Activated naive CD4-positive, alpha-beta T cell treated with anti-CD3 and anti-CD28 coated beads for 36 hours (primary cell): ENCODE measurements around the gene ENTPD2. TPM values are rescaled to one million over a fixed set of nuclear protein-coding genes. Genes with fewer than 3 reads are reported as not detected.

Source experiments
- CTCF ChIA-PET: fragments of 350-600 bp; sonication (Branson Sonifier 250); formaldehyde crosslinking; loops from one replicate; lab custom pipeline; 2021; ENCODE audit warnings: antibody characterized with exemption; lab: Charles Lee
- DNase-seq: peaks from one replicate; pipeline ENCODE4 v3.0.0-alpha.2; 2020
- H3K27ac Mint-ChIP-seq: one replicate; pipeline ENCODE4 v1.8.0; 2021; ENCODE audit warnings: mild to moderate bottlenecking, mixed read lengths
- H3K27me3 Mint-ChIP-seq: one replicate; pipeline ENCODE4 v1.8.0; 2021; ENCODE audit warnings: low read depth, mixed read lengths
- H3K36me3 Mint-ChIP-seq: one replicate; pipeline ENCODE4 v1.8.0; 2021; ENCODE audit warnings: low read depth, mixed read lengths
- H3K4me1 Mint-ChIP-seq: one replicate; pipeline ENCODE4 v1.8.0; 2021; ENCODE audit warnings: low read depth, mixed read lengths
- H3K4me3 Mint-ChIP-seq: one replicate; pipeline ENCODE4 v1.8.0; 2021; ENCODE audit warnings: mild to moderate bottlenecking, moderate library complexity, mixed read lengths
- H3K9me3 Mint-ChIP-seq: one replicate; pipeline ENCODE4 v1.8.0; 2021; ENCODE audit warnings: mixed read lengths
- intact Hi-C: fragments of 100-400 bp; cut with micrococcal nuclease; formaldehyde crosslinking; loops from one replicate; pipeline ENCODE4 v1.15.1; 2023
- total RNA-seq, 2 experiments: library from RNA; stranded (reverse); gene quantifications; one replicate each; pipeline ENCODE4 v1.2.3, GENCODE V29; 2021

The ENTPD2 gene
- total RNA-seq, 2 experiments from 2014 or later, result not detected

GRCh38 chr9:137022662-137023008 is 31.2 kb downstream of the ENTPD2 start:
- DNase-seq, result no peak
- Mint-ChIP-seq H3K36me3 (no peaks in the 10 kb centered on the region), H3K27me3 (no peaks in the 10 kb centered on the region), H3K27ac (no peak overlapping the region), H3K4me1 (peaks cover 3% of the 10 kb centered on the region), H3K9me3 (no peaks in the 10 kb centered on the region), H3K4me3 (no peak overlapping the region)
- intact Hi-C loops, result no loop called here
- CTCF ChIA-PET, result interaction anchor here (1.8 kb wide), 1 partner anchor 45 kb away, joined by 5 read pairs; no protein-coding TSS in a partner anchor

- peak; percentile 74 for DNase-seq
- H3K4me3 Mint-ChIP-seq, result no peak overlapping the region
- H3K9me3 Mint-ChIP-seq, result no peaks in the 10 kb centered on the region
- intact Hi-C loops, result no loop called here
- H3K27me3 Mint-ChIP-seq, result no peaks in the 10 kb centered on the region
- H3K36me3 Mint-ChIP-seq, result no peaks in the 10 kb centered on the region
- CTCF ChIA-PET, result interaction anchor here (0.6 to 1.8 kb wide), 2 partner anchors 46 to 110 kb away, joined by 3 to 5 read pairs; no protein-coding TSS in a partner anchor
- H3K27ac Mint-ChIP-seq, result no peak overlapping the region
- peaks cover under 1% of the 10 kb centered on the region for H3K4me1 Mint-ChIP-seq
Observed at GRCh38 chr9:137021979-137022661, 31.7 kb downstream of the ENTPD2 start.

- Mint-ChIP-seq H3K4me3 (no peak overlapping the region), H3K27ac (no peak overlapping the region), H3K27me3 (no peaks in the 10 kb centered on the region), H3K4me1 (no peaks in the 10 kb centered on the region), H3K36me3 (no peaks in the 10 kb centered on the region), H3K9me3 (no peaks in the 10 kb centered on the region)
- CTCF ChIA-PET, result interaction anchor here (0.6 to 2.9 kb wide), 4 partner anchors 8 to 110 kb away, joined by 3 to 18 read pairs (median 4); partner anchors contain the start of gene ABCA2
- intact Hi-C loops, result no loop called here
- no peak for DNase-seq
Observed at GRCh38 chr9:137021568-137021978, 32.3 kb downstream of the ENTPD2 start.

GRCh38 chr9:137020771-137021567 is 32.9 kb downstream of the ENTPD2 start:
- Mint-ChIP-seq H3K27me3 (no peaks in the 10 kb centered on the region), H3K9me3 (no peaks in the 10 kb centered on the region)
- intact Hi-C loops, result no loop called here

GRCh38 chr9:137019891-137020683 is 33.8 kb downstream of the ENTPD2 start:
- no peaks in the 10 kb centered on the region for H3K36me3 Mint-ChIP-seq
- H3K4me1 Mint-ChIP-seq, result no peaks in the 10 kb centered on the region
- no peaks in the 10 kb centered on the region for H3K9me3 Mint-ChIP-seq
- H3K4me3 Mint-ChIP-seq, result no peak overlapping the region
- DNase-seq, result no peak
- no peak overlapping the region for H3K27ac Mint-ChIP-seq
- CTCF ChIA-PET, result interaction anchor here (1.5 to 2.9 kb wide), 2 partner anchors 9 to 15 kb away, joined by 4 to 18 read pairs; partner anchors contain the start of gene ABCA2
- intact Hi-C loops, result no loop called here
- H3K27me3 Mint-ChIP-seq, result no peaks in the 10 kb centered on the region

More at GRCh38 chr9:137020771-137021567, 32.9 kb downstream of the ENTPD2 start:
- DNase-seq, result no peak
- Mint-ChIP-seq H3K4me1 (no peaks in the 10 kb centered on the region), H3K36me3 (no peaks in the 10 kb centered on the region), H3K4me3 (no peak overlapping the region), H3K27ac (no peak overlapping the region)
- CTCF ChIA-PET, result interaction anchor here (1.2 to 2.9 kb wide), 2 partner anchors 8 to 14 kb away, joined by 4 to 18 read pairs; partner anchors contain the start of gene ABCA2

GRCh38 chr9:137018761-137019559 is 34.9 kb downstream of the ENTPD2 start:
- Mint-ChIP-seq H3K36me3 (no peaks in the 10 kb centered on the region), H3K9me3 (no peaks in the 10 kb centered on the region), H3K4me3 (no peak overlapping the region), H3K4me1 (no peaks in the 10 kb centered on the region), H3K27ac (no peak overlapping the region), H3K27me3 (no peaks in the 10 kb centered on the region)
- CTCF ChIA-PET, result interaction anchor here (1.5 to 2.9 kb wide), 2 partner anchors 10 to 16 kb away, joined by 4 to 18 read pairs; partner anchors contain the start of gene ABCA2
- intact Hi-C loops, result no loop called here
- no peak for DNase-seq

- Mint-ChIP-seq H3K36me3 (no peaks in the 10 kb centered on the region), H3K4me3 (no peak overlapping the region), H3K27ac (no peak overlapping the region), H3K4me1 (no peaks in the 10 kb centered on the region), H3K9me3 (no peaks in the 10 kb centered on the region), H3K27me3 (no peaks in the 10 kb centered on the region)
- intact Hi-C loops, result no loop called here
- no peak for DNase-seq
- CTCF ChIA-PET, result no interaction called here
Observed at GRCh38 chr9:137017791-137018497, 35.9 kb downstream of the ENTPD2 start.

- Mint-ChIP-seq H3K9me3 (no peaks in the 10 kb centered on the region), H3K27me3 (no peaks in the 10 kb centered on the region), H3K27ac (no peak overlapping the region), H3K4me1 (no peaks in the 10 kb centered on the region), H3K36me3 (no peaks in the 10 kb centered on the region), H3K4me3 (no peak overlapping the region)
- intact Hi-C loops, result no loop called here
- no peak for DNase-seq
- CTCF ChIA-PET, result interaction anchor here (0.8 kb wide), 1 partner anchor 18 kb away, joined by 3 read pairs; no protein-coding TSS in a partner anchor
Observed at GRCh38 chr9:137017071-137017470, 36.8 kb downstream of the ENTPD2 start.

- Mint-ChIP-seq H3K27ac (no peak overlapping the region), H3K4me1 (no peaks in the 10 kb centered on the region), H3K4me3 (no peak overlapping the region), H3K27me3 (no peaks in the 10 kb centered on the region), H3K36me3 (no peaks in the 10 kb centered on the region), H3K9me3 (no peaks in the 10 kb centered on the region)
- DNase-seq, result no peak
- CTCF ChIA-PET, result interaction anchor here (1.0 kb wide), 1 partner anchor 18 kb away, joined by 4 read pairs; no protein-coding TSS in a partner anchor
- intact Hi-C loops, result no loop called here
Observed at GRCh38 chr9:137016436-137016835, 37.4 kb downstream of the ENTPD2 start.

- Mint-ChIP-seq H3K27me3 (no peaks in the 10 kb centered on the region), H3K27ac (no peak overlapping the region), H3K4me1 (no peaks in the 10 kb centered on the region), H3K36me3 (no peaks in the 10 kb centered on the region), H3K4me3 (no peak overlapping the region), H3K9me3 (no peaks in the 10 kb centered on the region)
- intact Hi-C loops, result no loop called here
- no peak for DNase-seq
- CTCF ChIA-PET, result interaction anchor here (1.0 kb wide), 1 partner anchor 18 kb away, joined by 4 read pairs; no protein-coding TSS in a partner anchor
Observed at GRCh38 chr9:137015976-137016375, 37.9 kb downstream of the ENTPD2 start.

- no peak overlapping the region for H3K4me3 Mint-ChIP-seq
- H3K36me3 Mint-ChIP-seq, result no peaks in the 10 kb centered on the region
- H3K27me3 Mint-ChIP-seq, result no peaks in the 10 kb centered on the region
- no peak overlapping the region for H3K27ac Mint-ChIP-seq
- no peak for DNase-seq
- H3K4me1 Mint-ChIP-seq, result no peaks in the 10 kb centered on the region
- CTCF ChIA-PET, result interaction anchor here (1.0 to 1.1 kb wide), 3 partner anchors 19 to 31 kb away, joined by 3 to 4 read pairs (median 3); no protein-coding TSS in a partner anchor
- intact Hi-C loops, result no loop called here
- no peaks in the 10 kb centered on the region for H3K9me3 Mint-ChIP-seq
Observed at GRCh38 chr9:137015540-137015930, 38.3 kb downstream of the ENTPD2 start.
